WTC11 (cell line): ENCODE results near the gene DNAJC18. TPM values are rescaled to one million over a fixed set of nuclear protein-coding genes. Genes with fewer than 3 reads are reported as not detected.

Source experiments
- ATAC-seq: fragments of 200-7000 bp; cut with Tn5 transposase; 2 replicates; pipeline ENCODE4 v1.10.0; 2021; ENCODE audit warnings: mild to moderate bottlenecking, moderate library complexity
- CTCF ChIA-PET: fragments of 300-600 bp; sonication (Branson Sonifier 250); formaldehyde crosslinking; loops from one replicate; lab custom pipeline; 2021; ENCODE audit warnings: antibody characterized with exemption; lab: Charles Lee
- POLR2A ChIA-PET: fragments of 350-600 bp; sonication (Branson Sonifier 250); formaldehyde crosslinking; loops from one replicate; lab custom pipeline; 2021; ENCODE audit warnings: antibody characterized with exemption; lab: Charles Lee
- DNase-seq: peaks from one replicate; pipeline ENCODE4 v3.0.0; 2021; ENCODE audit warnings: low spot score
- H3K27ac Mint-ChIP-seq: 2 replicates; pipeline ENCODE4 v1.8.0; 2021; ENCODE audit warnings: mixed read lengths
- H3K27me3 Mint-ChIP-seq: 2 replicates; pipeline ENCODE4 v1.8.0; 2021; ENCODE audit warnings: low read depth, mild to moderate bottlenecking, moderate library complexity, mixed read lengths
- H3K36me3 Mint-ChIP-seq: 2 replicates; pipeline ENCODE4 v1.8.0; 2021; ENCODE audit warnings: mixed read lengths
- H3K4me1 Mint-ChIP-seq: 2 replicates; pipeline ENCODE4 v1.8.0; 2022; ENCODE audit warnings: mixed read lengths
- H3K4me3 Mint-ChIP-seq: 2 replicates; pipeline ENCODE4 v1.8.0; 2021; ENCODE audit warnings: mild to moderate bottlenecking, moderate library complexity, mixed read lengths
- H3K9me3 Mint-ChIP-seq: 2 replicates; pipeline ENCODE4 v1.8.0; 2021; ENCODE audit warnings: mixed read lengths
- CBFB ChIP-seq: sonication (generic); formaldehyde crosslinking; IDR thresholded peaks from 2 replicates; pipeline ENCODE4 v1.8.1; 2022; ENCODE audit warnings: mild to moderate bottlenecking, low read depth, missing genetic modification reagents
- CREM ChIP-seq: sonication (generic); formaldehyde crosslinking; IDR thresholded peaks from 2 replicates; pipeline ENCODE4 v1.8.1; 2022; ENCODE audit warnings: mild to moderate bottlenecking, missing genetic modification reagents, moderate library complexity
- GABPB1 ChIP-seq: sonication (generic); formaldehyde crosslinking; IDR thresholded peaks from 2 replicates; pipeline ENCODE4 v1.8.1; 2023; ENCODE audit warnings: mild to moderate bottlenecking, missing genetic modification reagents
- KAT7 ChIP-seq: sonication (generic); formaldehyde crosslinking; IDR thresholded peaks from 2 replicates; pipeline ENCODE4 v1.8.1; 2023; ENCODE audit warnings: missing genetic modification reagents, mild to moderate bottlenecking, borderline replicate concordance
- MXD4 ChIP-seq: fragments of 250-450 bp; sonication (Bioruptor Pico); IDR thresholded peaks from 2 replicates; pipeline ENCODE4 v1.8.0; 2021; ENCODE audit warnings: mild to moderate bottlenecking, moderate library complexity, borderline replicate concordance
- RELA ChIP-seq: sonication (generic); formaldehyde crosslinking; IDR thresholded peaks from 2 replicates; pipeline ENCODE4 v1.8.1; 2022; ENCODE audit warnings: missing genetic modification reagents, mild to moderate bottlenecking, borderline replicate concordance
- SMAD3 ChIP-seq: sonication (generic); formaldehyde crosslinking; IDR thresholded peaks from 2 replicates; pipeline ENCODE4 v1.8.0; 2022; ENCODE audit warnings: missing genetic modification reagents, mild to moderate bottlenecking, borderline replicate concordance
- TP53 ChIP-seq: sonication (generic); formaldehyde crosslinking; IDR thresholded peaks from 2 replicates; pipeline ENCODE4 v1.8.1; 2023; ENCODE audit warnings: mild to moderate bottlenecking, missing genetic modification reagents
- USF1 ChIP-seq: sonication (generic); formaldehyde crosslinking; IDR thresholded peaks from 2 replicates; pipeline ENCODE4 v1.8.0; 2022; ENCODE audit warnings: mild to moderate bottlenecking, missing genetic modification reagents
- ZNF671 ChIP-seq: fragments of 250-450 bp; sonication (Bioruptor Pico); IDR thresholded peaks from 2 replicates; pipeline ENCODE4 v1.8.0; 2021; ENCODE audit warnings: mild to moderate bottlenecking
- total RNA-seq: library from RNA; stranded (reverse); gene quantifications from 3 replicates; pipeline ENCODE4 v1.2.3, GENCODE V29; 2021
- TF ChIP-seq, protein P1 (sequence below): sonication (generic); formaldehyde crosslinking; IDR thresholded peaks from 2 replicates; pipeline ENCODE4 v1.8.1; 2022; ENCODE audit warnings: missing genetic modification reagents, borderline replicate concordance
- TF ChIP-seq, protein P2 (sequence below): sonication (generic); formaldehyde crosslinking; IDR thresholded peaks from 2 replicates; pipeline ENCODE4 v1.8.1; 2023; ENCODE audit warnings: mild to moderate bottlenecking, missing genetic modification reagents, moderate library complexity
- TF ChIP-seq, protein P3 (sequence below): sonication (generic); formaldehyde crosslinking; IDR thresholded peaks from 2 replicates; pipeline ENCODE4 v1.8.1; 2023; ENCODE audit warnings: mild to moderate bottlenecking, missing genetic modification reagents
- TF ChIP-seq, protein P4 (sequence below): sonication (generic); formaldehyde crosslinking; IDR thresholded peaks from 2 replicates; pipeline ENCODE4 v1.8.0; 2023; ENCODE audit warnings: mild to moderate bottlenecking, missing genetic modification reagents

The DNAJC18 gene
- total RNA-seq, 1 experiment from 2014 or later, result 23.7 TPM

GRCh38 chr5:139451878-139452660 lies 12.7 kb upstream of the DNAJC18 start:
- POLR2A ChIA-PET, result no interaction called here
- CTCF ChIA-PET, result no interaction called here
- H3K27ac Mint-ChIP-seq, result no peak overlapping the region
- no peaks in the 10 kb centered on the region for H3K9me3 Mint-ChIP-seq
- H3K4me1 Mint-ChIP-seq, result no peaks in the 10 kb centered on the region; the same call in 1 of the 2 replicates
- H3K4me3 Mint-ChIP-seq, result no peak overlapping the region
- no peaks in the 10 kb centered on the region for H3K27me3 Mint-ChIP-seq
- no peak for TF ChIP-seq CREM (CRISPR knock-in tag)
- TF ChIP-seq MXD4 (CRISPR knock-in tag), result no peak
- TF ChIP-seq, protein P1, sequence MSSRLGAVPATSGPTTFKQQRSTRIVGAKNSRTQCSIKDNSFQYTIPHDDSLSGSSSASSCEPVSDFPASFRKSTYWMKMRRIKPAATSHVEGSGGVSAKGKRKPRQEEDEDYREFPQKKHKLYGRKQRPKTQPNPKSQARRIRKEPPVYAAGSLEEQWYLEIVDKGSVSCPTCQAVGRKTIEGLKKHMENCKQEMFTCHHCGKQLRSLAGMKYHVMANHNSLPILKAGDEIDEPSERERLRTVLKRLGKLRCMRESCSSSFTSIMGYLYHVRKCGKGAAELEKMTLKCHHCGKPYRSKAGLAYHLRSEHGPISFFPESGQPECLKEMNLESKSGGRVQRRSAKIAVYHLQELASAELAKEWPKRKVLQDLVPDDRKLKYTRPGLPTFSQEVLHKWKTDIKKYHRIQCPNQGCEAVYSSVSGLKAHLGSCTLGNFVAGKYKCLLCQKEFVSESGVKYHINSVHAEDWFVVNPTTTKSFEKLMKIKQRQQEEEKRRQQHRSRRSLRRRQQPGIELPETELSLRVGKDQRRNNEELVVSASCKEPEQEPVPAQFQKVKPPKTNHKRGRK (CRISPR knock-in tag), result no peak
- no peak for TF ChIP-seq GABPB1 (CRISPR knock-in tag)
- no peak for TF ChIP-seq RELA (CRISPR knock-in tag)
- TF ChIP-seq USF1 (CRISPR knock-in tag), result no peak
- no peak for TF ChIP-seq CBFB (CRISPR knock-in tag)
- ATAC-seq (no peak), DNase-seq (no peak)
- H3K36me3 Mint-ChIP-seq, result no peaks in the 10 kb centered on the region

DNA sequence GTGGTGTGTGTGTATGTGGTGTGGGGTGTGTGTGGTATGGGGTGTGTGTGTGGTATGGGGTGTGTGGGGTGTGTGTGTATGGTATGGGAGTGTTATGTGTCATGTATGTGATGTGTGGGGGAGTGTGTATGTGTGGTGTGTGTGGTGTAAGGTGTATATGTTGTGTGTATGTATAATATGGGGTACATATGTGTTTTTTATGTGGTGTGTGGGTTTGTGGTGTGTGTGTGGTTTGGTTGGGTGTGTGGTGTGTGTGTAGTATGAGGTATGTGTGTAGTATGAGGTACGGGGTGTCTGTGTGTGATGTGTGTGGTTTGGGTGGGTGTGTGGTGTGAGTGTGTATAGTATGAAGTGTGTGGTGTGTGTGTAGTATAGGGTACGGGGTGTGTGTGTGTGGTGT lies 11.9 kb upstream of the DNAJC18 start:
- H3K36me3 Mint-ChIP-seq, result no peaks in the 10 kb centered on the region
- H3K9me3 Mint-ChIP-seq, result no peaks in the 10 kb centered on the region
- no peaks in the 10 kb centered on the region for H3K27me3 Mint-ChIP-seq
- CTCF ChIA-PET, result no interaction called here
- no peaks in the 10 kb centered on the region; the same call in 1 of the 2 replicates for H3K4me1 Mint-ChIP-seq
- no peak overlapping the region for H3K4me3 Mint-ChIP-seq
- ATAC-seq (no peak), DNase-seq (no peak)
- no peak overlapping the region for H3K27ac Mint-ChIP-seq
- POLR2A ChIA-PET, result no interaction called here
- no peak for TF ChIP-seq KAT7
- TF ChIP-seq, protein P2, sequence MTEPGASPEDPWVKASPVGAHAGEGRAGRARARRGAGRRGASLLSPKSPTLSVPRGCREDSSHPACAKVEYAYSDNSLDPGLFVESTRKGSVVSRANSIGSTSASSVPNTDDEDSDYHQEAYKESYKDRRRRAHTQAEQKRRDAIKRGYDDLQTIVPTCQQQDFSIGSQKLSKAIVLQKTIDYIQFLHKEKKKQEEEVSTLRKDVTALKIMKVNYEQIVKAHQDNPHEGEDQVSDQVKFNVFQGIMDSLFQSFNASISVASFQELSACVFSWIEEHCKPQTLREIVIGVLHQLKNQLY (CRISPR knock-in tag), result no peak
- TF ChIP-seq, protein P3, sequence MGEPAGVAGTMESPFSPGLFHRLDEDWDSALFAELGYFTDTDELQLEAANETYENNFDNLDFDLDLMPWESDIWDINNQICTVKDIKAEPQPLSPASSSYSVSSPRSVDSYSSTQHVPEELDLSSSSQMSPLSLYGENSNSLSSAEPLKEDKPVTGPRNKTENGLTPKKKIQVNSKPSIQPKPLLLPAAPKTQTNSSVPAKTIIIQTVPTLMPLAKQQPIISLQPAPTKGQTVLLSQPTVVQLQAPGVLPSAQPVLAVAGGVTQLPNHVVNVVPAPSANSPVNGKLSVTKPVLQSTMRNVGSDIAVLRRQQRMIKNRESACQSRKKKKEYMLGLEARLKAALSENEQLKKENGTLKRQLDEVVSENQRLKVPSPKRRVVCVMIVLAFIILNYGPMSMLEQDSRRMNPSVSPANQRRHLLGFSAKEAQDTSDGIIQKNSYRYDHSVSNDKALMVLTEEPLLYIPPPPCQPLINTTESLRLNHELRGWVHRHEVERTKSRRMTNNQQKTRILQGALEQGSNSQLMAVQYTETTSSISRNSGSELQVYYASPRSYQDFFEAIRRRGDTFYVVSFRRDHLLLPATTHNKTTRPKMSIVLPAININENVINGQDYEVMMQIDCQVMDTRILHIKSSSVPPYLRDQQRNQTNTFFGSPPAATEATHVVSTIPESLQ (CRISPR knock-in tag), result no peak
- TF ChIP-seq SMAD3, result no peak
- TF ChIP-seq, protein P4, sequence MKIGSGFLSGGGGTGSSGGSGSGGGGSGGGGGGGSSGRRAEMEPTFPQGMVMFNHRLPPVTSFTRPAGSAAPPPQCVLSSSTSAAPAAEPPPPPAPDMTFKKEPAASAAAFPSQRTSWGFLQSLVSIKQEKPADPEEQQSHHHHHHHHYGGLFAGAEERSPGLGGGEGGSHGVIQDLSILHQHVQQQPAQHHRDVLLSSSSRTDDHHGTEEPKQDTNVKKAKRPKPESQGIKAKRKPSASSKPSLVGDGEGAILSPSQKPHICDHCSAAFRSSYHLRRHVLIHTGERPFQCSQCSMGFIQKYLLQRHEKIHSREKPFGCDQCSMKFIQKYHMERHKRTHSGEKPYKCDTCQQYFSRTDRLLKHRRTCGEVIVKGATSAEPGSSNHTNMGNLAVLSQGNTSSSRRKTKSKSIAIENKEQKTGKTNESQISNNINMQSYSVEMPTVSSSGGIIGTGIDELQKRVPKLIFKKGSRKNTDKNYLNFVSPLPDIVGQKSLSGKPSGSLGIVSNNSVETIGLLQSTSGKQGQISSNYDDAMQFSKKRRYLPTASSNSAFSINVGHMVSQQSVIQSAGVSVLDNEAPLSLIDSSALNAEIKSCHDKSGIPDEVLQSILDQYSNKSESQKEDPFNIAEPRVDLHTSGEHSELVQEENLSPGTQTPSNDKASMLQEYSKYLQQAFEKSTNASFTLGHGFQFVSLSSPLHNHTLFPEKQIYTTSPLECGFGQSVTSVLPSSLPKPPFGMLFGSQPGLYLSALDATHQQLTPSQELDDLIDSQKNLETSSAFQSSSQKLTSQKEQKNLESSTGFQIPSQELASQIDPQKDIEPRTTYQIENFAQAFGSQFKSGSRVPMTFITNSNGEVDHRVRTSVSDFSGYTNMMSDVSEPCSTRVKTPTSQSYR, result no peak
- TF ChIP-seq ZNF671 (CRISPR knock-in tag), result no peak
- TF ChIP-seq TP53 (CRISPR knock-in tag), result no peak
